ENCODE measurements around the gene PIK3CA.
"Not testable (repeated sequence)": the region's sequence is repeated elsewhere in the genome, so short reads cannot be mapped to it uniquely, and the experiment has no call there.

Gene PIK3CA

GRCh38 chr3:179215550-179215949, 67.4 kb downstream of the PIK3CA start:
- POLR2A ChIA-PET = not testable (repeated sequence)
- CTCF ChIA-PET = interaction anchor here (2.2 kb wide), 1 partner anchor 12 kb away, joined by 4 read pairs; no protein-coding TSS in a partner anchor

DNA sequence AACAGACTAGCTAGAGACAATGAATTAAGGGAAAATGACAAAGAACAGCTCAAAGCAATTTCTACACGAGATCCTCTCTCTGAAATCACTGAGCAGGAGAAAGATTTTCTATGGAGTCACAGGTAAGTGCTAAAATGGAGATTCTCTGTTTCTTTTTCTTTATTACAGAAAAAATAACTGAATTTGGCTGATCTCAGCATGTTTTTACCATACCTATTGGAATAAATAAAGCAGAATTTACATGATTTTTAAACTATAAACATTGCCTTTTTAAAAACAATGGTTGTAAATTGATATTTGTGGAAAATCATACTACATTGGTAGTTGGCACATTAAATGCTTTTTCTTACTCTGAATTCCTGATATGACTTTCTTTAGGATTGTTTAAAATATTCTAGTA, 70.1 kb downstream of the PIK3CA start:
- H3K4me3 ChIP-seq (ENCODE audit: control insufficient read depth in 1 of 7, extremely low read depth in 1 of 7, insufficient read depth in 4 of 7, low read depth in 2 of 7, low read length in 6 of 7); CTCF ChIA-PET; H3K4me1 ChIP-seq (ENCODE audit: control extremely low read depth in 1 of 4, control insufficient read depth in 4 of 4, insufficient read depth in 4 of 4, low read length in 3 of 4); H3K27me3 ChIP-seq (replicated peaks in 2 of 5; ENCODE audit: control insufficient read depth in 4 of 5, insufficient read depth in 5 of 5, low read length in 4 of 5); DNase-seq; H3K27ac ChIP-seq (ENCODE audit: insufficient read depth in 1 of 2, low read depth in 1 of 2, low read length in 2 of 2, poor library complexity in 1 of 2, severe bottlenecking in 2 of 2); H3K9me3 ChIP-seq (ENCODE audit: control extremely low read depth in 1 of 5, control insufficient read depth in 4 of 5, insufficient read depth in 2 of 5, low read depth in 1 of 5, low read length in 4 of 5); POLR2A ChIA-PET: not testable (repeated sequence)
- no CpG with 5 or more reads among the region's 1 CpG for WGBS (ENCODE audit: insufficient coverage)
- peaks cover 4 to 22% (median 10%) of the 10 kb centered on the region in 4 experiments for H3K36me3 ChIP-seq (ENCODE audit: control insufficient read depth in 4 of 4, insufficient read depth in 4 of 4, low read length in 3 of 4)

More at GRCh38 chr3:179215550-179215949, 67.4 kb downstream of the PIK3CA start:
- not testable (repeated sequence) for H3K4me3 ChIP-seq (ENCODE audit: control insufficient read depth in 1 of 7, extremely low read depth in 1 of 7, insufficient read depth in 4 of 7, low read depth in 2 of 7, low read length in 6 of 7); H3K27me3 ChIP-seq (replicated peaks in 2 of 5; ENCODE audit: control insufficient read depth in 4 of 5, insufficient read depth in 5 of 5, low read length in 4 of 5); H3K27ac ChIP-seq (ENCODE audit: insufficient read depth in 1 of 2, low read depth in 1 of 2, low read length in 2 of 2, poor library complexity in 1 of 2, severe bottlenecking in 2 of 2); H3K4me1 ChIP-seq (ENCODE audit: control extremely low read depth in 1 of 4, control insufficient read depth in 4 of 4, insufficient read depth in 4 of 4, low read length in 3 of 4); DNase-seq; H3K9me3 ChIP-seq (ENCODE audit: control extremely low read depth in 1 of 5, control insufficient read depth in 4 of 5, insufficient read depth in 2 of 5, low read depth in 1 of 5, low read length in 4 of 5)
- peaks cover 4 to 20% (median 12%) of the 10 kb centered on the region in 4 experiments for H3K36me3 ChIP-seq (ENCODE audit: control insufficient read depth in 4 of 4, insufficient read depth in 4 of 4, low read length in 3 of 4)
- WGBS (ENCODE audit: insufficient coverage) = no CpG with 5 or more reads among the region's 1 CpG

GRCh38 chr3:179223548-179223947, 75.4 kb downstream of the PIK3CA start:
- no peaks in the 10 kb centered on the region for H3K9me3 ChIP-seq (ENCODE audit: control extremely low read depth in 1 of 5, control insufficient read depth in 4 of 5, insufficient read depth in 2 of 5, low read depth in 1 of 5, low read length in 4 of 5)
- no peaks in the 10 kb centered on the region for H3K4me1 ChIP-seq (ENCODE audit: control extremely low read depth in 1 of 4, control insufficient read depth in 4 of 4, insufficient read depth in 4 of 4, low read length in 3 of 4)
- CTCF ChIA-PET = interaction anchor here (0.8 kb wide), 1 partner anchor 96 kb away, joined by 3 read pairs; no protein-coding TSS in a partner anchor
- no peak overlapping the region for H3K4me3 ChIP-seq (ENCODE audit: control insufficient read depth in 1 of 7, extremely low read depth in 1 of 7, insufficient read depth in 4 of 7, low read depth in 2 of 7, low read length in 6 of 7)
- WGBS (ENCODE audit: insufficient coverage) = 100% methylated on average over 1 of the region's 2 CpGs
- DNase-seq = no peak
- no peak overlapping the region for H3K27ac ChIP-seq (ENCODE audit: insufficient read depth in 1 of 2, low read depth in 1 of 2, low read length in 2 of 2, poor library complexity in 1 of 2, severe bottlenecking in 2 of 2)
- no peaks in the 10 kb centered on the region for H3K27me3 ChIP-seq (replicated peaks in 2 of 5; ENCODE audit: control insufficient read depth in 4 of 5, insufficient read depth in 5 of 5, low read length in 4 of 5)
- POLR2A ChIA-PET = no interaction called here
- peaks cover 7 to 40% (median 19%) of the 10 kb centered on the region in 4 experiments for H3K36me3 ChIP-seq (ENCODE audit: control insufficient read depth in 4 of 4, insufficient read depth in 4 of 4, low read length in 3 of 4)

- ChIA-PET POLR2A (no interaction called here), CTCF (interaction anchor here (1.6 kb wide), 1 partner anchor 9 kb away, joined by 4 read pairs; no protein-coding TSS in a partner anchor)
- peaks cover 7 to 44% (median 21%) of the 10 kb centered on the region in 4 experiments for H3K36me3 ChIP-seq (ENCODE audit: control insufficient read depth in 4 of 4, insufficient read depth in 4 of 4, low read length in 3 of 4)
- 100% methylated on average over 1 of the region's 1 CpG for whole genome bisulfite sequencing (ENCODE audit: insufficient coverage)
- H3K4me1 ChIP-seq (ENCODE audit: control extremely low read depth in 1 of 4, control insufficient read depth in 4 of 4, insufficient read depth in 4 of 4, low read length in 3 of 4) = no peaks in the 10 kb centered on the region
- no peak overlapping the region for H3K4me3 ChIP-seq (ENCODE audit: control insufficient read depth in 1 of 7, extremely low read depth in 1 of 7, insufficient read depth in 4 of 7, low read depth in 2 of 7, low read length in 6 of 7)
- DNase-seq = no peak
- no peaks in the 10 kb centered on the region for H3K9me3 ChIP-seq (ENCODE audit: control extremely low read depth in 1 of 5, control insufficient read depth in 4 of 5, insufficient read depth in 2 of 5, low read depth in 1 of 5, low read length in 4 of 5)
- no peaks in the 10 kb centered on the region for H3K27me3 ChIP-seq (replicated peaks in 2 of 5; ENCODE audit: control insufficient read depth in 4 of 5, insufficient read depth in 5 of 5, low read length in 4 of 5)
- H3K27ac ChIP-seq (ENCODE audit: insufficient read depth in 1 of 2, low read depth in 1 of 2, low read length in 2 of 2, poor library complexity in 1 of 2, severe bottlenecking in 2 of 2) = no peak overlapping the region
These were observed 76.4 kb downstream of the PIK3CA start for GRCh38 chr3:179224584-179224983.

- H3K4me3 ChIP-seq (ENCODE audit: control insufficient read depth in 1 of 7, extremely low read depth in 1 of 7, insufficient read depth in 4 of 7, low read depth in 2 of 7, low read length in 6 of 7) = no peak overlapping the region
- no peaks in the 10 kb centered on the region for H3K27me3 ChIP-seq (replicated peaks in 2 of 5; ENCODE audit: control insufficient read depth in 4 of 5, insufficient read depth in 5 of 5, low read length in 4 of 5)
- peaks cover 12 to 56% (median 31%) of the 10 kb centered on the region in 4 experiments for H3K36me3 ChIP-seq (ENCODE audit: control insufficient read depth in 4 of 4, insufficient read depth in 4 of 4, low read length in 3 of 4)
- no peak for DNase-seq
- H3K4me1 ChIP-seq (ENCODE audit: control extremely low read depth in 1 of 4, control insufficient read depth in 4 of 4, insufficient read depth in 4 of 4, low read length in 3 of 4) = no peaks in the 10 kb centered on the region
- H3K27ac ChIP-seq (ENCODE audit: insufficient read depth in 1 of 2, low read depth in 1 of 2, low read length in 2 of 2, poor library complexity in 1 of 2, severe bottlenecking in 2 of 2) = no peak overlapping the region
- ChIA-PET CTCF (interaction anchor here (1.4 kb wide), 2 partner anchors 14 to 212 kb away, joined by 4 read pairs; no protein-coding TSS in a partner anchor), POLR2A (no interaction called here)
- WGBS (ENCODE audit: insufficient coverage) = 96% methylated on average over 3 of the region's 3 CpGs
- peaks cover 0 to 1% (median 0%) of the 10 kb centered on the region in 5 experiments for H3K9me3 ChIP-seq (ENCODE audit: control extremely low read depth in 1 of 5, control insufficient read depth in 4 of 5, insufficient read depth in 2 of 5, low read depth in 1 of 5, low read length in 4 of 5)
These were observed 79.2 kb downstream of the PIK3CA start for GRCh38 chr3:179227349-179227748.

- no peaks in the 10 kb centered on the region for H3K4me1 ChIP-seq (ENCODE audit: control extremely low read depth in 1 of 4, control insufficient read depth in 4 of 4, insufficient read depth in 4 of 4, low read length in 3 of 4)
- POLR2A ChIA-PET = no interaction called here
- DNase-seq = no peak
- no peaks in the 10 kb centered on the region for H3K27me3 ChIP-seq (replicated peaks in 2 of 5; ENCODE audit: control insufficient read depth in 4 of 5, insufficient read depth in 5 of 5, low read length in 4 of 5)
- CTCF ChIA-PET = no interaction called here
- no peak overlapping the region for H3K27ac ChIP-seq (ENCODE audit: insufficient read depth in 1 of 2, low read depth in 1 of 2, low read length in 2 of 2, poor library complexity in 1 of 2, severe bottlenecking in 2 of 2)
- no CpG with 5 or more reads among the region's 5 CpGs for WGBS (ENCODE audit: insufficient coverage)
- no peak overlapping the region for H3K4me3 ChIP-seq (ENCODE audit: control insufficient read depth in 1 of 7, extremely low read depth in 1 of 7, insufficient read depth in 4 of 7, low read depth in 2 of 7, low read length in 6 of 7)
- H3K9me3 ChIP-seq (ENCODE audit: control extremely low read depth in 1 of 5, control insufficient read depth in 4 of 5, insufficient read depth in 2 of 5, low read depth in 1 of 5, low read length in 4 of 5) = peaks cover 0 to 1% (median 0%) of the 10 kb centered on the region in 5 experiments
- H3K36me3 ChIP-seq (ENCODE audit: control insufficient read depth in 4 of 4, insufficient read depth in 4 of 4, low read length in 3 of 4) = peaks cover 15 to 57% (median 30%) of the 10 kb centered on the region in 4 experiments
These were observed 81.0 kb downstream of the PIK3CA start for GRCh38 chr3:179229177-179229576.

- WGBS (ENCODE audit: insufficient coverage) = 80% methylated on average over 1 of the region's 3 CpGs
- CTCF ChIA-PET = interaction anchor here (1.2 to 1.5 kb wide), 3 partner anchors 9 to 20 kb away, joined by 3 read pairs; no protein-coding TSS in a partner anchor
- peaks cover 0 to 14% (median 5%) of the 10 kb centered on the region in 4 experiments for H3K4me1 ChIP-seq (ENCODE audit: control extremely low read depth in 1 of 4, control insufficient read depth in 4 of 4, insufficient read depth in 4 of 4, low read length in 3 of 4)
These were observed 84.9 kb downstream of the PIK3CA start for GRCh38 chr3:179233043-179233442.

More at GRCh38 chr3:179233043-179233442, 84.9 kb downstream of the PIK3CA start:
- Histone ChIP-seq H3K9me3 (ENCODE audit: control extremely low read depth in 1 of 5, control insufficient read depth in 4 of 5, insufficient read depth in 2 of 5, low read depth in 1 of 5, low read length in 4 of 5) (peaks cover 0 to 1% (median 0%) of the 10 kb centered on the region in 5 experiments), H3K36me3 (ENCODE audit: control insufficient read depth in 4 of 4, insufficient read depth in 4 of 4, low read length in 3 of 4) (peaks cover 15 to 44% (median 22%) of the 10 kb centered on the region in 4 experiments), H3K4me3 (ENCODE audit: control insufficient read depth in 1 of 7, extremely low read depth in 1 of 7, insufficient read depth in 4 of 7, low read depth in 2 of 7, low read length in 6 of 7) (no peak overlapping the region), H3K27me3 (replicated peaks in 2 of 5; ENCODE audit: control insufficient read depth in 4 of 5, insufficient read depth in 5 of 5, low read length in 4 of 5) (no peaks in the 10 kb centered on the region), H3K27ac (ENCODE audit: insufficient read depth in 1 of 2, low read depth in 1 of 2, low read length in 2 of 2, poor library complexity in 1 of 2, severe bottlenecking in 2 of 2) (no peak overlapping the region)
- DNase-seq = peak in 2 of 3 donors; percentile 25 to 32
- POLR2A ChIA-PET = interaction anchor here (0.7 kb wide), 1 partner anchor 62 kb away, joined by 3 read pairs; no protein-coding TSS in a partner anchor

All from common myeloid progenitor, CD34-positive (primary cell).